Stimulated activated CD4-positive, alpha-beta T cell treated with anti-CD3 and anti-CD28 coated beads, Interleukin-1b, Interleukin-23, amount 100 ng/mL, for 4 hours (primary cell): ENCODE measurements around the gene ARHGAP10.
"Not testable (repeated sequence)": the region's sequence is repeated elsewhere in the genome, so short reads cannot be mapped to it uniquely, and the experiment has no call there.

Experiments used
- DNase-seq, 2 donors: peaks; one replicate each; pipeline ENCODE4 v3.0.0-alpha.2; 2020; ENCODE audit warnings: low read depth in 2 of 2

Gene ARHGAP10

GRCh38 chr4:147793569-147794313, 61.9 kb downstream of the ARHGAP10 start:
- DNase-seq: no peak

- no peak for DNase-seq
Measured at GRCh38 chr4:147794314-147794680, 62.4 kb downstream of the ARHGAP10 start.

- no peak for DNase-seq
Measured at GRCh38 chr4:147794787-147795413, 63.0 kb downstream of the ARHGAP10 start.

- DNase-seq: not testable (repeated sequence)
Measured at GRCh38 chr4:147799057-147799456, 67.2 kb downstream of the ARHGAP10 start.

GRCh38 chr4:147799986-147800555, 68.2 kb downstream of the ARHGAP10 start:
- peak in 1 of 2 donors; percentile 8 for DNase-seq

- no peak for DNase-seq
Measured at GRCh38 chr4:147801820-147802219, 69.9 kb downstream of the ARHGAP10 start.

- DNase-seq: no peak
Measured at GRCh38 chr4:147802346-147802745, 70.5 kb downstream of the ARHGAP10 start.

- no peak for DNase-seq
Measured at GRCh38 chr4:147805946-147806345, 74.1 kb downstream of the ARHGAP10 start.

- DNase-seq: no peak
Measured at GRCh38 chr4:147808447-147808846, 76.6 kb downstream of the ARHGAP10 start.

GRCh38 chr4:147809211-147809610, 77.3 kb downstream of the ARHGAP10 start:
- no peak for DNase-seq

- DNase-seq: no peak
Measured at GRCh38 chr4:147811878-147812277, 80.0 kb downstream of the ARHGAP10 start.

- no peak for DNase-seq
Measured at GRCh38 chr4:147813109-147813773, 81.4 kb downstream of the ARHGAP10 start.

GRCh38 chr4:147813973-147814372, 82.1 kb downstream of the ARHGAP10 start:
- DNase-seq: no peak

GRCh38 chr4:147814376-147814775, 82.5 kb downstream of the ARHGAP10 start:
- DNase-seq: no peak

GRCh38 chr4:147815741-147816140, 83.9 kb downstream of the ARHGAP10 start:
- DNase-seq: no peak

GRCh38 chr4:147816382-147817254, 84.7 kb downstream of the ARHGAP10 start:
- DNase-seq: no peak

- no peak for DNase-seq
Measured at GRCh38 chr4:147820975-147821374, 89.1 kb downstream of the ARHGAP10 start.

- DNase-seq: no peak
Measured at GRCh38 chr4:147821555-147821954, 89.7 kb downstream of the ARHGAP10 start.

- DNase-seq: no peak
Measured at GRCh38 chr4:147822128-147822527, 90.2 kb downstream of the ARHGAP10 start.

- no peak for DNase-seq
Measured at GRCh38 chr4:147823130-147823529, 91.2 kb downstream of the ARHGAP10 start.

- no peak for DNase-seq
Measured at GRCh38 chr4:147824316-147824715, 92.4 kb downstream of the ARHGAP10 start.

GRCh38 chr4:147824884-147825283, 93.0 kb downstream of the ARHGAP10 start:
- no peak for DNase-seq
